Heart left ventricle (tissue), 16 donors: ENCODE data around the gene ZBTB46. TPM values are rescaled to one million over a fixed set of nuclear protein-coding genes. Genes with fewer than 3 reads are reported as not detected.

ENCODE experiments used
- ATAC-seq, 4 donors: fragments of 200-7000 bp; cut with Tn5 transposase; one replicate each; pipeline ENCODE4 v1.9.1; 2020 to 2022; ENCODE audit warnings: moderate library complexity in 4 of 4, mild to moderate bottlenecking in 3 of 4, moderate number of reproducible peaks in 1 of 4
- DNase-seq, 5 donors: peaks; one replicate each; pipeline ENCODE4 v3.0.0-alpha.2; 2020
- H3K27ac ChIP-seq, 12 donors: fragments of 200-600 bp; sonication (generic) in 4 of 12; one replicate each; pipeline versions ENCODE4 v1.5.0 to v1.8.0; 2016 to 2022; ENCODE audit warnings: mild to moderate bottlenecking in 2 of 12
- H3K27me3 ChIP-seq, 9 donors: fragments of 200-600 bp; sonication (generic) in 2 of 9; one replicate each; pipeline versions ENCODE4 v1.5.1 to v1.8.0; 2016 to 2022; ENCODE audit warnings: mild to moderate bottlenecking in 3 of 9
- H3K36me3 ChIP-seq, 9 donors: fragments of 200-600 bp; sonication (generic) in 2 of 9; one replicate each; pipeline versions ENCODE4 v1.5.0 to v1.8.0; 2018 to 2022; ENCODE audit warnings: mild to moderate bottlenecking in 2 of 9
- H3K4me1 ChIP-seq, 12 donors: fragments of 200-600 bp; sonication (generic) in 4 of 12; one replicate each; pipeline versions ENCODE4 v1.5.0 to v1.8.0; 2016 to 2022; ENCODE audit warnings: mild to moderate bottlenecking in 3 of 12
- H3K4me3 ChIP-seq, 12 donors: fragments of 200-600 bp; sonication (generic) in 4 of 12; one replicate each; pipeline versions ENCODE4 v1.5.0 to v1.8.0; 2017 to 2022; ENCODE audit warnings: mild to moderate bottlenecking in 9 of 12, moderate library complexity in 4 of 12
- H3K9me3 ChIP-seq, 12 donors: fragments of 200-600 bp; sonication (generic) in 4 of 12; one replicate each; pipeline versions ENCODE4 v1.5.0 to v1.8.0; 2016 to 2022; ENCODE audit warnings: mild to moderate bottlenecking in 1 of 12
- CTCF ChIP-seq, 12 donors: fragments of 200-600 bp; sonication (generic) in 4 of 12; IDR thresholded peaks; one replicate each; pipeline versions ENCODE4 v1.5.0 to v1.8.0; 2018 to 2022; ENCODE audit warnings: antibody characterized with exemption in 12 of 12, mild to moderate bottlenecking in 5 of 12
- POLR2A ChIP-seq, 2 donors: fragments of 450-650 bp; IDR thresholded peaks; one replicate each; pipeline ENCODE4 v1.6.1; 2017; ENCODE audit warnings: antibody characterized with exemption in 2 of 2, mild to moderate bottlenecking in 2 of 2, moderate library complexity in 2 of 2
- WGBS, 4 donors: extraction: QIAGEN DNeasy Blood & Tissue Kit in 2 of 4; methylation state at CpG; one replicate each; pipeline versions ENCODE4 v1.1.5 to v1.1.7; 2013 to 2018; 5-methylcytosine and 5-hydroxymethylcytosine counted together
- intact Hi-C, 10 donors: fragments of 100-400 bp; cut with DNase I; formaldehyde crosslinking; loops; one replicate each; pipeline versions ENCODE4 v1.11.1 to v1.14.2; 2022
- polyA plus RNA-seq, 2 donors: library from polyadenylated mRNA; stranded (reverse); fragments of 200-250 nt; gene quantifications; one replicate each; pipeline ENCODE4 v1.2.3, GENCODE V29; 2013
- total RNA-seq, 9 donors: library from RNA; depleted of rRNA in 2 of 9; stranded (reverse); fragments of >200 nt in 2 of 9; fragmentation: NEBNext Ultra II Directional in 3 of 9; extraction: Animal tissue kit (Norgen Biotek cat#: 25700) in 3 of 9; gene quantifications; one replicate each; pipeline versions ENCODE4 v1.1.0 to v1.2.4, GENCODE V29; 2016 to 2023
- donor health status: ischemic (EF 13 %, LVEDD 7.1; RV severe dilation, severe dysfunction).
- donor health status: healthy with polysubstance abuse.
- donor health status: DM: no; HTN: yes; CAD: no.
- donor health status: DM: no; HTN: no; CAD: no.
- donor health status: ischemic (EF 25% LVEDD 6.9; RV normal size, moderate dysfunction).
- donor health status: ischemic (EF 25% LVEDD 5.7; RV mildly dilated, moderate dysfunction).
- donor health status: healthy.
- donor health status: DM: yes; HTN: yes; CAD: no.
- donor health status: ischemic (EF 35%, LVEDD 5.7; RV mildly dilated, moderate dysfunction).
- donor health status: nonischemic (EF 11% LVEDD 7.7; RV severe dilation, severe dysfunction).
- donor health status: DM: yes; HTN: yes; CAD: no.
- donor health status: PGD.
- donor health status: ischemic (EF 29% LVEDD 5.4; RV normal size, mild dysfunction).
- donor health status: nonischemic (EF 23%, LVEDD 6.1; RV moderate dilation, normal function).

Gene ZBTB46
- total and polyA plus RNA-seq, 11 donors = 6.6 to 27.4 (median 14.3) TPM

GRCh38 chr20:63815615-63816253, 15.3 kb downstream of the ZBTB46 start:
- DNase-seq = no peak
- no peaks in the 10 kb centered on the region for H3K9me3 ChIP-seq

GRCh38 chr20:63814891-63815614, 16.0 kb downstream of the ZBTB46 start:
- Histone ChIP-seq H3K27ac (no peak overlapping the region), H3K4me1 (peaks cover 0 to 48% (median 24%) of the 10 kb centered on the region in 12 donors), H3K36me3 (no peaks in the 10 kb centered on the region), H3K4me3 (no peak overlapping the region), H3K27me3 (no peaks in the 10 kb centered on the region), H3K9me3 (no peaks in the 10 kb centered on the region)
- DNase-seq = no peak
- 68 to 83% (median 74%) methylated on average over 8 of the region's 8 CpGs for WGBS, 4 donors
- intact Hi-C loops = loop anchor here in 2 of 10 donors (5.0 to 10.0 kb wide), 2 partner anchors 47 to 50 kb away; partner anchors contain the start of genes ABHD16B (in 2 of the 2) and TPD52L2 (in 1 of the 2)
- TF ChIP-seq CTCF (IDR thresholded peaks at IDR 0.05) = no peak
- TF ChIP-seq POLR2A (IDR thresholded peaks at IDR 0.05) = no peak
- no peak for ATAC-seq

More at GRCh38 chr20:63815615-63816253, 15.3 kb downstream of the ZBTB46 start:
- Histone ChIP-seq H3K36me3 (no peaks in the 10 kb centered on the region), H3K27ac (no peak overlapping the region), H3K27me3 (no peaks in the 10 kb centered on the region), H3K4me1 (peaks cover 0 to 43% (median 19%) of the 10 kb centered on the region in 12 donors), H3K4me3 (no peak overlapping the region)
- ATAC-seq = no peak
- no peak for TF ChIP-seq CTCF (IDR thresholded peaks at IDR 0.05)
- no peak for TF ChIP-seq POLR2A (IDR thresholded peaks at IDR 0.05)
- intact Hi-C loops = loop anchor here in 2 of 10 donors (5.0 to 10.0 kb wide), 2 partner anchors 47 to 49 kb away; partner anchors contain the start of genes ABHD16B (in 2 of the 2) and TPD52L2 (in 1 of the 2)
- 78 to 92% (median 86%) methylated on average over 14 of the region's 14 CpGs for WGBS, 4 donors

- Histone ChIP-seq H3K4me3 (no peak overlapping the region), H3K36me3 (peaks cover 0 to 6% (median 0%) of the 10 kb centered on the region in 9 donors), H3K27ac (peak overlapping the region in 1 of 12 donors; percentile 22), H3K4me1 (peaks cover 0 to 52% (median 18%) of the 10 kb centered on the region in 12 donors), H3K9me3 (no peaks in the 10 kb centered on the region), H3K27me3 (no peaks in the 10 kb centered on the region)
- WGBS, 4 donors = 60 to 80% (median 73%) methylated on average over 1 to 8 of the region's 8 CpGs
- no peak for DNase-seq
- ATAC-seq = no peak
- TF ChIP-seq POLR2A (IDR thresholded peaks at IDR 0.05) (no peak), CTCF (IDR thresholded peaks at IDR 0.05) (no peak)
- intact Hi-C loops = loop anchor here in 1 of 10 donors (10.0 kb wide), 1 partner anchor 53 kb away; the partner anchor contains the start of genes ABHD16B and TPD52L2
Observed at GRCh38 chr20:63811491-63811875, 19.6 kb downstream of the ZBTB46 start.
